Thyroid gland (tissue), 4 donors: ENCODE measurements around the gene CFAP299.

Experiments
- POLR2A ChIP-seq, 2 donors: fragments of 450-650 bp; IDR thresholded peaks; one replicate each; pipeline ENCODE4 v1.6.1; 2017; ENCODE audit warnings: antibody characterized with exemption in 2 of 2, mild to moderate bottlenecking in 2 of 2, moderate library complexity in 1 of 2
- TF ChIP-seq, protein P1 (sequence below), 6 experiments: fragments of 200-600 bp in 3 of 6; fragments of 450-650 bp in 3 of 6; sonication (generic) in 3 of 6; IDR thresholded peaks; one replicate each; pipeline ENCODE4 v1.5.1; 2016 to 2019; ENCODE audit warnings: antibody characterized with exemption in 6 of 6, mild to moderate bottlenecking in 2 of 6, inconsistent platforms in 1 of 6, moderate library complexity in 1 of 6

DNA sequence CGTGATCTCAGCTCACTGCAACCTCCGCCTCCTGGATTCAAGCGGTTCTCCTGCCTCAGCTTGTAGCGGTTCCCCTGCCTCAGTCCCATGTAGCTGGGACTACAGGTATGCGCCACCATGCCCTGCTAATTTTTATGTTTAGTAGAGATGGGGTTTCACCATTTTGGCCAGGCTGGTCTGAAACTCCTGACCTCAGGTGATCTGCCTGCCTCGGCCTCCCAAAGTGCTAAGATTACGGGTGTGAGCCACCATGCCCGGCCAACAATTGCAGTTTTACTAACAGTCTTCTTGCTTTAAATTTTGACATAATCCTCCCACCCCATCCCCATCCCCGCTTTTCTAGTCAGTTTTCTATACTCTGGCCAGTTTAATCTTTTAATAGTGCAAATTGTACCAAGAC is 112.0 kb downstream of the CFAP299 start:
- TF ChIP-seq, protein P1, sequence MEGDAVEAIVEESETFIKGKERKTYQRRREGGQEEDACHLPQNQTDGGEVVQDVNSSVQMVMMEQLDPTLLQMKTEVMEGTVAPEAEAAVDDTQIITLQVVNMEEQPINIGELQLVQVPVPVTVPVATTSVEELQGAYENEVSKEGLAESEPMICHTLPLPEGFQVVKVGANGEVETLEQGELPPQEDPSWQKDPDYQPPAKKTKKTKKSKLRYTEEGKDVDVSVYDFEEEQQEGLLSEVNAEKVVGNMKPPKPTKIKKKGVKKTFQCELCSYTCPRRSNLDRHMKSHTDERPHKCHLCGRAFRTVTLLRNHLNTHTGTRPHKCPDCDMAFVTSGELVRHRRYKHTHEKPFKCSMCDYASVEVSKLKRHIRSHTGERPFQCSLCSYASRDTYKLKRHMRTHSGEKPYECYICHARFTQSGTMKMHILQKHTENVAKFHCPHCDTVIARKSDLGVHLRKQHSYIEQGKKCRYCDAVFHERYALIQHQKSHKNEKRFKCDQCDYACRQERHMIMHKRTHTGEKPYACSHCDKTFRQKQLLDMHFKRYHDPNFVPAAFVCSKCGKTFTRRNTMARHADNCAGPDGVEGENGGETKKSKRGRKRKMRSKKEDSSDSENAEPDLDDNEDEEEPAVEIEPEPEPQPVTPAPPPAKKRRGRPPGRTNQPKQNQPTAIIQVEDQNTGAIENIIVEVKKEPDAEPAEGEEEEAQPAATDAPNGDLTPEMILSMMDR (IDR thresholded peaks at IDR 0.05): no peak
- TF ChIP-seq POLR2A (IDR thresholded peaks at IDR 0.05): no peak
